DMS153 treated with DMSO at 0.1 percent for 48 hours (cell line): ENCODE data around the gene LINC00305.

Experiments
- DNase-seq: peaks from one replicate; lab custom pipeline; 2025; ENCODE audit not compliant: unreplicated experiment; lab: John Stamatoyannopoulos, UW

LINC00305 gene

DNA sequence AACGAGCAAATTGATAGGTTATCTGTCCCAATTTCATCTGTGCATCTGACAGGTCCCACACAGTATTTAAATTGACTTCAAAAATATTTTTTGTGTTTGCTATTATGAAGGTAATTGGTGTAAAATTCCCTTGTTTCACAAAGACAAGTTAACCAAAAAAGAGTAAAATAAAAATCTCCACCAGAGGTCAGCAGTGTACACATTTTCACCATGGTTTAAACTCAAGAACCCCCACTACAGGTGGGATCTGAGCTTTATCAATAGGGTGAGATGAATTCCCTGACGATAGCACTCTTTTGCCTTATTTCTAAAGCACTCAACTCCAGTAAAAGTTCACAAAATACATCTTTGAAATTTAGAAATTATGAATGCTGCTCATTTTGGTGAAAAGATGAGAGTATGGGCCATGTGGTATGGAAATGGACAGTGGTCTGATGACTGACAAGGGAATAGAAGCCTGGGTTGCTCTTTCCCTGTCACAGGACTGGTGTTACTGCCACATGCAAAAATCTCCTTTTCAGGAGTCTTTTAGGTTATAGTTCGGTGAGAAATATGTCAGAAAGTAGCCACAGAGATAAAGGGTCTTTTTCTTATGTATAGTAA is 111.0 kb downstream of the LINC00305 start:
- peak; percentile 22 for DNase-seq

DNA sequence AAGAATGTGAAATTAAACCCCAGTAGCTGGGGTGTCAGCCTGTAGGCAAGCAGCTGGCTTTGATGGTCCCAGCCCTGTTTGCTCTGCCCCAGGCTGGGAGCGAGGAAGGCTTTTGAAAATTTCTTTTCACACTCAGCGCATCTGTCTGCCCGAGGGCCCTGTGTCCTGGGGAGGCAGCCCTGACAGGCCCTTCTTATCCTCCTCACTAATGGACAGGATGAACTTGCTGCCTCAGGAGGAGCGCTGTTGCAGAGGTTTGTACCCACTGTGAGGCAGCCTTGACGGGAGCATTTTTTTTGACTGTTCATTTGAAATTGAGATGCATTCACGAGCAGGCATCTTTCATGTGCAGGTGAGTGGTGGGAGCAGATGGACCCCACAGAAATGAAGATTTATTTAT is 116.6 kb downstream of the LINC00305 start:
- no peak for DNase-seq

DNA sequence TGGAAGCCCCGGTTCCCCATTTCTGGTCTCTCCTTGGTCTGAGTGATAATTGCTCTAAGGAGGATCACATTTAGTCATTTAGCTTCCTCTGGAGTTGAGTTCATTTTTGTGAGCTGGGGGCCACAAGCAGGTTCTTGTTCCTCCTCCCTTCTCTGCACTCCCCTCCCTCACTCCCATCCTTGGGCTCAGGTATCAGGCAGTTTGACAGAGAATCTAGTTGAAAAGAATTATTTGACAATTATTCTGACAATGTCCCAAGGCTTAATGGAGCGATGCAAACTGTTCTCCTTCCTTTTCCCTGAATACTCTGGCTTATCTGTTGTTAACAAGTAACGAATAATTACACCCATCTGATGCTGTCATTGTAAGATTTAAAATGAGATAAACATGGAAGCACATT is 117.5 kb downstream of the LINC00305 start:
- no peak for DNase-seq
